PC-3 (cell line): ENCODE results near the gene SMYD3.

Experiments
- CTCF ChIP-seq: fragments of 300-600 bp; sonication (generic); conservative IDR thresholded peaks from 2 replicates; pipeline ENCODE4 v1.5.1; 2017; ENCODE audit warnings: antibody characterized with exemption, low read depth, mild to moderate bottlenecking, low read length
- EZH2 ChIP-seq: fragments of 300-600 bp; sonication (generic); IDR thresholded peaks from one replicate; pipeline ENCODE4 v1.6.1; 2017; ENCODE audit warnings: antibody characterized with exemption, mild to moderate bottlenecking, low read length; ENCODE audit not compliant: unreplicated experiment
- EZH2phosphoT487 ChIP-seq: fragments of 300-600 bp; sonication (generic); IDR thresholded peaks from 2 replicates; pipeline ENCODE4 v1.6.1; 2018; ENCODE audit warnings: mild to moderate bottlenecking, antibody characterized with exemption, low read length, borderline replicate concordance

GRCh38 chr1:246001142-246001836 lies 505.8 kb downstream of the SMYD3 start:
- TF ChIP-seq CTCF (no peak), EZH2 (no peak), EZH2phosphoT487 (no peak)
